Stimulated activated CD4-positive, alpha-beta T cell treated with anti-CD3 and anti-CD28 coated beads, Interleukin-2, amount 100 ng/mL, for 24 hours (primary cell): Measurements from ENCODE around the gene CDH16.
"Not testable (repeated sequence)": the region's sequence is repeated elsewhere in the genome, so short reads cannot be mapped to it uniquely, and the experiment has no call there.

Source experiments
- DNase-seq, 2 donors: peaks; one replicate each; pipeline ENCODE4 v3.0.0-alpha.2; 2020

Gene CDH16

DNA sequence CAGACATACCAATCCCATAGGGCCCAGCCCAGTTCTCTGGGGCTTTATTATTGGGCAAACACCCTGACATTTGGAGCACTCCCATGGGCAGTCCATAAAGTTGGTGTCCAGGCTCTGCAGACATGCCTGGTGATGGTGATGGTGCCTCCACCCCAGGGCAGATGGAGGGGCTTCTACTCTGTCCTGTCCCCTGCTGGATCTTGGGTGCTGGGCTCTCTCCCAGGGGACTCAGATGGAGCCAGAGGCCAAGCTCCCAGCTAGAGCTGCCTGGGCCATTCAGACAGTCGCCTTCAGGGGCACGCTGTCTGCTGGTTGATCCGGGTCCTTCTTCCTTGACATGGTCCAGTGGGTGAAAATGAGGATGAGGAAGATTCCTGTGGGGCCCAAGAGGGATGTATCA is 10.6 kb downstream of the CDH16 start:
- no peak for DNase-seq

DNA sequence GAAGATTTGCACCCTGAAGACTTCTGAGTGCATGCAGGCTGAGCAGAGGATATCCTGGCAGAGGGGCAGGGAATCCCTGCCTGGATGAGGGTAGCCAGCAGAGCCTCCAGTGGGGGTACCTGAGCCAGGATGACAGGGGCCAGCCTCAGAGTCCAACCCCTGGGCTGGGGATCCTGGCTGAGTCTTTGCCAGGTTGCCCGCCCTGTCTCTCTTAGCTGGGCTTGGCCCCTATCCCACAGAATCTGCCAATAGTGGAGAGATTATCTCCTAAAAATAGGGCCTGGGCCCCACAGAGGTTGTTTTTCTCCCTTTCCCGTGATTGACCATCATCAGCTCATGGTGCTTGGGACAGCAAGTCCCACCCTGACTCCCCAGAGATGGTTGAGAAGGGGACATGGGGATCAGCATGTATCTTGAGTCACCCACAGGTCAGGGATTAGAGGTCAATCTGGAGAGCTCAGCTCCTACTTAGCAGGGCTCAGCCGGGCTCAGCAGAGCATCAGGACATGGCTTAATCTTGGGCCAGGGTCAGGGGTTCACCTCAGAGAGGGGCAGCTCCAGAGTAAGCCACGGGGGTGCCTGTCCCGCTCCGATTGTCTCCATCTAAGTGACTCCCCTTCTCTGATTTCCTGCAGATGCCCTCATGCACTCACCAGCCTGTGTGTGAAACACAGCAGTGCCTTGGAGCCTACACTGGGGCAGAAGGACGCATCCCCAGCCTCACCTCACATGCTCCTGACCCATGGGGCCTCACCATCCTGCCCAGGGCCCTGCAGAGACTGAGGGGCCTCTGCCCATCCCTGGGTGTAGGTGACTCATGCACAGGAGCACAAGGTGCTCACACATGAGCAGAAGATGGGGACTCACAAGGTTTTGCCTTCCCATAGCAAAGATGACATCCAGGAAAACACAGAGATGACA is 11.5 kb downstream of the CDH16 start:
- no peak for DNase-seq

DNA sequence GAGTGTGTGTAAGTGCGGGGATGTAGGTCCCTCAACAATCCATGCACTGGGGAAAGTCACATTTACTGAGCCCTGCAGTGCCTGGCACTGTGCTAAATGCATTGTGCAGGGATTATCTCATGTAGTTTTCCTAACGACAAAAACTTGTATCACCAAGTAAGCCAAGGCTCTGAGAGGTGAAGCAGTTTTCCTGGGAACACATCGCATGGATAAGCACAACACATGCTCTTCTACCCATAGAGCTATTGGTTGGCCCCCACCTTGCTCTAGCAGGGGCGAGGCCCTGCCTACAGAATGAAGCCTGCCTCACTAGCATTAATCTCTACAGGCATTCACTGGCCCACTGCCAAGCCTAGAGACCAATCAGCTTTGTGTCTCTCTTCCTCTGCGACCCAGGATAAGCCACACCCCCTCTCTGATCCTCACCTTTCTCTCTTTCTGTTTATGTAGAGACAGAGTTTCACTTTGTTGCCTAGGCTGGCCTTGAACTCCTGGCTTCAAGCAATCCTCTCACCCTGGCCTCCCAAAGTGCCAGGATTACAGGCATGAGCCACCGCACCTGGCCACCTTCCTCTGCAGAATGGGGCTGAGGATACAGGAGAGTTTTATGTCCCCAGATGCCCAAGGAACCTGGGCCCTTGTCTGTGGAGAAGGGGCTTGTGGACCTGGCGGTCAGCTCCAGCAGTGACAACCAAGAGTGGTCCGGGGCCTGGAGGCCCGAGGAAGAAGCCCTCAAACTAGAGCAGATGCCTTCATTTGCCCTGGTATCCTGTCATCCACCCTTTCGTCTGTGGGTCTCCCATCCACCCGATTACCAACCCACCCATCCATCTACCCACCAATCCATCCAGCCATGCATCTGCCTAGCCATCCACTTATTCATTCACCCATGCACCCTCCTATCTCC is 12.8 kb downstream of the CDH16 start:
- peak in 1 of 2 donors; percentile 48 for DNase-seq

DNA sequence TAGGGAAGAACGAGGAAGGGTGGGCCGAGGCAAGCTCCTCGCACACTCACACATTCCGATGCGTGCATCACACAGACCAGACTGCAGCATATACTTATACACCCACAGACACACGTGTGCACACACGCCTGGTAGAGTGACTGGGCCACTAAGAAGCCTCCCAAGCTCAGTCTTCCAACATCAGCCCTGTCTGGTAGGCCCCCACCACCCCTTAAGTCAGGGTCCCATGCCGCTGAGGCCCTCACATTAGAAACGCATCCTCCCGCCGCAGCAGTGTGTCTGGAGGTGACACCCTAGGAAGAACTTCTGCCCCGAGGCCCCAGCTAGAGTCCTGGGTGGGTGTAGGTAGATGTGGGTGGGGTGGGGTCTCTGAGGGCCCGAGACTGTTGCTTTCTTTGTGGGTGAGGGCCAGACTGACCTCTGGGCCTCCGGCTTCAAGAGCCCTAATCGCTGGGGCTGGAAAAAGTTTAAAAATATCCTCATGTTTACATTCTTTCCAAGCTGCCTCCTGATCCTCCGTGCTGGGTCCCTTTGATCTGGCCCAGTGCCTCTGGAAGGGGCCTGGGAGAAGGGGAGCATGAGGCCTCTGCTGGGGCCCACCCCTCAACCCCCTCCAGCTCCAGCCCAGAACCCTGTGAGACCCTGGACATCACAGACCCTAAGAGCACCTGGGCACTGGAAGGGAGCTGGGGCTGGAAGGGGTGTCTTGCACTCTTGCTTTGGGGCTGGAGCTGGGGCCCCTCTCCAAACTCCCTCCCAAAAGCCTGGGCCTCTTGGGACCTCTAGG is 13.6 kb downstream of the CDH16 start:
- no peak for DNase-seq

DNA sequence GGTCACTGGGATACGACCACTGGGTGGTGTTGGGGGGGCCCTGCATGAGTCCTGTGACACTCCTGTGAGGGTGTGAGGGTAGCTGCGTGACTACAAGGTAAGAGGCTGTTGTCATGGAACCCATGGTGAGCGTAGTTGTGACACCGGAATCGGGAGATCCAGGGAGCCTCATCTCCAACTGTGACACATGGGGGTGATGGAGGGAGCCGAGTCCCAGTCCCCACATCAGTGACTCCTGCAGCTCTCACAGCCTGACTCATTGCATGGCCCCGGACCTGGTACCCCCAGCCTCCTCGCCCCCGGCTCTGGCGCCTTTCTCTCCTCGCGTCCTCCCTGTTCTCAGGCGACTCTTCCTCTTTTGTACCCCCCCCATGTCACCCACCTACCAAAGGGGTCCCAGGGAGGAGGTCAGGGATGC is 14.2 kb downstream of the CDH16 start:
- DNase-seq, result no peak

DNA sequence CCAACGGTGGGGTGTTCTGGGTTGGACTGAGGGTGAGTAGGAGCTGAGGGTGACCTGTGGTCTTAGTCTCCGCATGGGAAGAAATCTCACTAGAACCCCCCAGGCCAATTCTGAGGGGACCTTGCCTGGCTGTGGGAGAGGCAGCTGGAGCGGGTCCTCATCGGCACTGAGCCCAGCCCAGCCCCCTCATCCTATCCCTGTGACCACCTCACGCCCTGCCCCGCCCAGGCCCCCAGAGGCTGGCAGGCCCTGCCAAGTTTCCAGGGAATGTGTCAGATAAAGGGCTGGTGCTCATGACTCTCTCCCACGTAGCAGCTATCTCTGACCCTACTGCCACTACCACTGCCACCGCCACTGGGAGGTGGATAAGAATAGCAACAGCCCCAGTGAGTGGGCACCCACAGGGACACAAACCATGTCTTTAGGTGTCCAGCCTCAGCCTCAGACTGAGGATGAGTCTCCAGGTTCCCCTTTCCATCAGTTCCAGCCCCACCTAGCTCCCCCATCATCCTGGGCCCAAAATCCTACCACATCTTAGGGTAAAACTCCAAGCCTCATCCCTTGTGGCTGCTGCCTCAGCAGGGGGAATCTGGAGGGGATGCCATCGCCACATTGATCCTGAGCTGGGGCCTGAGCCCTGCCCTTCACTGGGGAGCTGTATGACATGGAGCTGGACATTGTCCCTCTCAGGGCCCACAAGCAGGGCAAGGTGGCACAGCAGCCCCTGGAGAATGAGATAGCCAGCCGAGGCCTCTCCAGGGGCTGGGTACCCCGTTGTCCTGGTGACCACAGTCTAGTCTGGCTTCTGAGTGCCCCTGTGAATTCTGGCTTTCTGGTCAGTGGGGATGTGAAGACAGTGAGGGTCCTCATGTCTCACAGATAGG is 14.9 kb downstream of the CDH16 start:
- DNase-seq, result no peak

DNA sequence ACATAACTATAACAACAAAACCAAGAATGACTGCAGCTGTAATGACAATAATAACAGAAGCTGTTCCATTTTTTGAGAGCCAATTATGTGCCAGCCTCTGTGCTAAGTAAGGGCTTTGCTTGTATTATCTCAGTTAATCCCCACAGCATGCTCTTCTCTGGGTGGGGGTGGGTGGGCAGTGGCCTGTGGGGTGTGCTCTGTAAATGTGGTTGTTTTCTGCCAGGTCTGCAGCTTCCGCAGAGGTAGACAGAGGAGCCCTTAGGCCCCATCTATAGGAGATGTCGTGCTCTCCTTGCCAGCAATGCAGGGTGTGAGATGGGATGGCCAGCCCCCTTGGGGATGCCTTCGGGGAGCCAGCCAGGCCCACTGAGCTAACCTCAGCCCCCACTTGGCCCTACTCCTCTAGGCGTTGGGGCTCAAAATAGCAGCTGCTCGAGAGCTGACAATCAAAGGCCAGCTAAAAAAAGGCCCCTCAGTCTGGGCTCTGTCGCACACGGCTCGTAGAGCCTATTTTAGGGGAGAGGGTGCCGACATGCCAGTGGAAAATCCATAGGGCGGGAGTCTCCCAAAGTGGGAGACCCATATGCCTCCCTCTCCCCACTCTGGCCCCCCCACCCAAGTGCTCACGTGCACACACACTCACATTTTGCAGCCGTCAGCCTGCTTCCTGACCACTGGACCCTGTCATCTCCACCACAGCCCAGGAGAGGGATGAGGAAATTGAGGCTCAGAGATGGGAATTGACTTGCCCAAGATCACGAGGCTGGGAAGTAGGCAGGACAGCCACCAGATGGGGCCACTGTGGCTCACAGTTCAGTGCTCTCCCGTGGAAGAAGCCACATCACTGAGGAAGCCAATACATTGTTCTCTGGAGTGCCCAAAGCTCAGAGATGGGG is 15.8 kb downstream of the CDH16 start:
- no peak for DNase-seq

DNA sequence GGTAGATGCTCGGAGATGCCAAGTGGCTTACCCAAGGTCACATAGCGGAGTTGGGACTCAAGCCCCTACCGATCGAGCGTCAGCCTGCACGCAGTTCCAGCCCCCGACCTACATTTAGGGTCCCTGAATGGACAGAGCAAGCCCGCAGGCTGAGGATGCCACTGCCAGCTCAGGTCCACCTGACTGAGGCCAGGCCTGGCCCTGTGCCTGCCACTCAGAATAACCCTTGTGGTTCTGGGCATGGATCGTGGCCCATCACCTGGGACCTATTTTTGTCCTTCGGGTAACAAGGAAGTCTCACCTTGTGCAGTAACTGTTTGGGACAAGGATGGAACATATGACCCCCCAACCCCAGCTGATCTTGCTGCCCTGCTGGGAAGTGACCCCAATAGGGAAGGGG is 17.1 kb downstream of the CDH16 start:
- DNase-seq, result no peak

DNA sequence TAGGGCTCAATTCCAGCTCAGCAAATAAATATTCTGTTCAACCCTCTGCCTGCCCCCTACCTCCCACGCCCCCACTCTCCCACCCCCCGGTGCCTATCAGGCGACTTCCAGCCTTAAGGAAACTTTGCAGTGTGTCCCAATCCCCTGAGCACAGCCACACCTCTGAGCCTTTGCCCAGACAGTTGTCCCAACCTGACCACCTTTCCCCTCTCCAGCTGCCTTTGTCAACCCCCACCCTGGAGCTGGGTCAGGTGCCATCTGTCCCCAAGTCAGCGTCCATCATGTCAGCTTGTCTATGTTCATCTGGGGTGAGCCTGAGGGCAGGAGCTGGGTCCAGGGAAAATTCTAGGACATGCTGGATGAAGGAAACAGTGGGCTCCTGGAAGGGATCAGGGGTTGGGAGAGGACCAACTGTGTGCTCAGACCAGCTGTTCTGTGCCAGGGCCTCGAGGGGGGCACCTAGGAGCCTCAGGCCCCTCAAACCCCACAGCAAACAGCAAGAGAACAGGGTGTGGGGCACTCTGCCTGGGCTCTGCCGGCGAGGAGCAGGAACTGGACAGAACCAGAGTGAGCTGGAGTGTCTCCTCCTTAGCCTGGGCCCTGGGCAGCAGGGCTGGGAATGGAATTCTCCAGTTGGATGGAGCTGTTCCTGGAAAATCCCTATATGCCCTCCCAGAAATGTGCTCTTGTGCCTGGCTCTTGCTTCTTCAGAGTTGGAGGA is 17.8 kb downstream of the CDH16 start:
- no peak for DNase-seq

DNA sequence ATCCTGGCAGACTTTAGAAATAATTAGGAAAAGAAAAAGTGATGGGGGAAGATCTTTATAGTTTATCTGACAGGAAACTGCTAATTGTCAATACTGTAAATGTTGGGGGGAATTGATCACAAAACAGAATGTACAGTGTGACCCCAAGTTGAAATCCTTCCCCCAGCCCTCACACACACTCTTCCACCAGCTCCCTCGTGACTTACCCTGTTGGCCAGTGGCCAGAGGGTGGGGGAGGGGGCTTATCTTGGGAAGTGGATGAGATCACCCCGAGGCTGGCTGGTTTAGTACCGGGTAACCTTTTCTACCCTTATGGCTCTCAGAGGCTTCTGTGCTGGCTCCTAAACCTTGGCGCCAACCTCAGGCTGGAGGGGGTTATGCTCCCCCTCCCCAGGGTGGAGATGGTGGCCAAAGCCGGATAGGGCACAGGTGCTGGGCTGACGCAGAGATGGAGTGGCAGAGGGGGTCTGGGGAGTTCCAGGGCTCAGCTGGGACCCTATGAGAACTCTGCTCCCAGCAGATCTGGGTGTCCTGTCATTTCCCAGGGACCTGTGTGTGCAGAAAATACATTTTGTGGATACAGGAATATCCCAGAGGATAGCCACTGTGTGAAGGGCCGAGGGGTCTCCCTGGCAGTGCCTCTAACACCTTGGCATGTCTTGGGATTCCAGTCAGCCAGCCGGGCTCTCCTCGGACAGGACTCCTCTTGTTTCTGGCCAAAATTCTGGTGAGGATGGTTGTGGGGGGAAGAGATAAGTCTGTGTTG is 18.6 kb downstream of the CDH16 start:
- no peak for DNase-seq

DNA sequence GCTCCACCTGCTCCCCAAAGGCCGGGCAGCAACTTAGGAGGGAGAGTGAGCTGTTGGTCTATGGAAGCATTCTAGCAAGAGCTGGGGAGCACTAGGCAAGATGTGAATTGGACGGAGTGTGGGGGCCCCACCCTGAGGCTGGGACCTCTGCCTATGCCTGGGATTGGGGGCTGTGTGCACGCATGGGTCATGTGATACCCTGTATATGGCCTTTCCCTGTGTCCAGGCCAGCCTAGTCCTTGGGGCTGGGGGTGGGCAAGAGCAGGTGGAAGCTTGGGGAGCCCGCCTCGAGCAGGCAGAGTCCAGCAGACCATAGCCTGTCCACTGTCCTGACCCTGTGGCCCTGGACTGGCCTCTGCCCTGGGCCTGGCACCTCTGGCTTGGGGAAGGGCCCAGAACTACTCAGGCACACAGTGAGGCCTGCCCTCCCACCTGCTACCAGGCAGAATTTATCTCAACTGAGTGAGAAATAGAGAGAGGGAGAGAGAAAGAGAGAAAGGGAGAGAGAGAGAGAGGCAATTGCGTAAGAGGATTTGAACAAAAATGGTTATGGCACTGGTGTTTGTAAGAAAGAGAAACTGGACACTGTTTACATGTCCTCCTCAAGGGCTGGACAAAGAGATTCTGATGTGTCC is 19.3 kb downstream of the CDH16 start:
- no peak for DNase-seq

DNA sequence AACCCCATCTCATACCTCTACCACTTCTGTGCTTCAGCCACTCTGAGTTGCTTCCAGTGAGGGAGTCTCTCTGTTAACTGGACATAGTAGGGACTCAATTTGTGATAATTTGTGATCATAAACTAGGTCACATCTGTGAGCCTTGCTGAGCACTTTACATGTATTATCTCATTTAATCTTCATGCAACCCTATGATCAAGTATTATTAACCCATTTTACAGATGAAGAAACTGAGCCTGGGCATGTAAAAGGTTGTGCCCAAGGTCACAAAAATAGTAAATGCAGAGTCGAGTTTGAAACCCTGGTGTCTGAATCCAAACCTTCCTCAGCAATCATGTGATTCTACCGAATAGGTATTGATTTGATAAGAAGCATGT is 19.8 kb downstream of the CDH16 start:
- no peak for DNase-seq

DNA sequence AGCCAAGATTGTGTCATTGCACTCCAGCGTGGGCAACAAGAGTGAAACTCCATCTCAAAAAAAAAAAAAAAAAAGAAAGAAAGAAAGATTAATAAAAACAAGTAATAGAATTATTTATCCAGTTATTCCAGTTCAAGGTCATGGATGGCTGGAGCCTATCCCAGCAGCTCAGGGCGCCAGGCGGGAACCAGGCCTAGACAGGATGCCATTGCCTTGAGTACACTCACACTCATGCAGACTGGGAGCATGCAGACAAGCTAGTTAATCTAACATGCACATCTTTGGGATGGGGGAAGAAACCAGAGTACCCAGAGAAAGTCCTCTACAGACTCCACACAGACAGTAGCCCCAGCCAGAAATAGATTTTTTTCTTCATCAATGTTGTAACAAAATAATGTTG is 20.5 kb downstream of the CDH16 start:
- DNase-seq, result no peak

DNA sequence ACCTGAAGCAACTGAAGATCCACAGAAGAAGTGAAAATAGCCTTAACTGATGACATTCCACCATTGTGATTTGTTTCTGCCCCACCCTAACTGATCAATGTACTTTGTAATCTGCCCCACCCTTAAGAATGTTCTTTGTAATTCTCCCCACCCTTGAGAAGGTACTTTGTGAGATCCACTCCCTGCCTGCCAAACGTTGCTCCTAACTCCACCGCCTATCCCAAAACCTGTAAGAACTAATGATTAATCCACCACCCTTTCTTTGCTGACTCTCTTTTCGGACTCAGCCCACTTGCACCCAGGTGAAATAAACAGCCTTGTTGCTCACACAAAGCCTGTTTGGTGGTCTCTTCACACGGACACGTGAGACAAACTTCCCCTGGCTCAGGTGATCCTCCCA is 22.0 kb downstream of the CDH16 start:
- DNase-seq, result not testable (repeated sequence)

DNA sequence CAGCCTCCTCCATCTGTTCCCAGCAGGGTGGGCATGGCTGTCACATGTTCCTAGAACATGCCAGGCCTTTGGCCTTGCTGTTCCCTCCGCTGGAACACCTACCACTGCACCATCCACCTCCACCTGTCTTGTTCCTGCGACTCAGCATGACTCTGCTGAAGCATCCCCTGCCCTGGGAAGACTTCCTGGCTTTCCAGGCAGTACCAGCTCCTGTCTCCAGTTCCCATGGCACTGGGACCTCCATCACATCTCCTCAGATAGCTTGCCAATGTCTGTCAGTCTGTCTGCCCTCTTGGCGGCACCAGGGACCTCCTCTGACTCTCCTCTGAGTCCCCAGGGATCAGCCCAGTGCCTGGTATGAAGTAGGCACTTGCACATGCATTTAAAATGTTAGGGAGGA is 22.7 kb downstream of the CDH16 start:
- DNase-seq, result no peak

DNA sequence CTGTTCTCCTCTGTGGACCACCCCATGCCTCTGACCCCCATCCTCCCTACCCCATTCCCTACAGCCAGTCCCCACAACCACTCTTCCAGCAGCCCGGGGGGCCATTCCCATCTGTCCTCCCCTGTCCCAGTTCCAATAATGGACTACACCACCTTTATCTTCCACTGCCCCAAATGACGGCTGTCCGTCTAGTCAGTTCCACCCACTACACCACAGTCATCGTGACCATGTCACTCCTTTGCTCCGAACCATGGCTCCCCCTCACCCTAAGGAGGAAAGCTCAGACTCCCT is 23.1 kb downstream of the CDH16 start:
- DNase-seq, result no peak

DNA sequence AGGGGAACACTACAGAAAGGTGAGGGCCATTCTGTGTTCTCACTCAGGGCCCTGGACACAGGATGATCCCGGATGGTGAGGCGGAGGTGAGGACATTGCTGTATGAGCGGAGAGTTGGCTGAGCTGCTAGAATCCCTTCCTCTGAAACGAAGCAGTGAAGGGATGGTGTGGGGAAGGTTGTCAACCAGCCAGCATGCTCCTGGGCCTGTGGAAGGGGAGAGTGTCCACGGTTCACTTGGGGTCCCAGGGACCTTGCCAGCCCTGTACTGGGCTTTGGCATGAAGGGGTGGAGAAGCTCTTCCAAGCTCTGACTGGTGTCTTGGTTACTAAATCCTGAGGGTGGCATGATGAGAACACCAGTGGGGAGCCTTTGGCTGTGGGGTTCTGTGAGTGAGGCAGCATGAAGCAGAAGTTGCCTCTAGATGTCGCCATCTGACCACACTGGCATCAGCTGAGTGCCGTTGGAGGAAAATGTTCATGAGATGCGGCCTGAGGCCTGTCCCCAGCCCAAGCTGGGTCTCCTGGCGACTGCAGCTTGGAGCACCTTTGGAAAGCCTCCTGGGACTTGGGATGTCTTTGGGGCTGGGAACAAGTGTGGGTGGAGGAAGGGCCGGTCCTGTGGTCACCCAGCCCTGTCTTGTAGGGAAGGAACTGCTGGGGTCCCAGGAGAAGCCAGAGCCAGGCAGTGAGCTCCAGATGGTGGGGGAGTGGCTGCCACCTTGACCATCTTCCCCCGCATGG is 23.6 kb downstream of the CDH16 start:
- DNase-seq, result peak; percentile 58 to 61

DNA sequence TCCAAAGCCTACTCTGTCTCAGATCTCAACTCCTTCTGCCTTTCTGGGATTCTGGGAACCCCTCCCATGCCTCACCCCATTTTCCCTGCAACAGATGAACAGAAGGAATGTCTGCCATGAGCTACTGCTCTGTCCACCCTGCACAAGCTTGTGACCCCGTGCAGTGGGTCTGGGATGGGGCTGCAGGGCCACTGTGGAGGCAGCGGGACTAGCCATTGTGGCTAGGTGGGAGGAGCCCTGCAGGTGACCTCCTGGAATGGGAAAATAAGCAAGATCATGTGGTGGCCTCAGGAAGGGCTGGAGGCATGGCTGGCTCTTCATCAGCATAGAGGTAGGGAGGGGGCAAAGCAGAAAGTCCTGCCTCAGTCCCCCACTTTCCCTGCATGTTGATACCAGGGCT is 24.6 kb downstream of the CDH16 start:
- DNase-seq, result no peak
